ENCODE measurements around the gene TENM4.

TENM4 gene

DNA sequence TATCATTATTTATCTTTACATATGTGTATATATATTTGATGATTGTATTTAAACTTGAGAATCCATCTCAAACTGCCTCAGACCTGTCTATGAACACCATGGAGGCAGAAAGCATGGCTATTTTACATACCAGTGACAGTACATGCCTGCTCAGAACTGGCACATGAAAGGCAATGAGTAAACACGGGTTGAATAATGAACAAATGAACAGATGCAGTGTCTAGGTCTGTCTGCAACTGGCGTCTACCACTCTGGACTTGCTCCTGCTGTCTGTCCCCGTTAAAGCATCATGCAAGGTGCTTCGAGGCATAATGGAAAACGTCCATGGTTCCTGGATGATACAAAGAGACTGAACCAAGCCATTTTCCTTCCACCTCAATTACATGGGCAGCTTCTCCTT, 594.6 kb downstream of the TENM4 start:
- Histone ChIP-seq H3K4me1 (ENCODE audit: control insufficient read depth, insufficient read depth, low read length) (no peaks in the 10 kb centered on the region), H3K36me3 (ENCODE audit: control insufficient read depth, insufficient read depth, low read length) (no peaks in the 10 kb centered on the region), H3K9ac (ENCODE audit: low read length) (no peak overlapping the region), H3K9me3 (ENCODE audit: control insufficient read depth, low read length) (no peaks in the 10 kb centered on the region), H3K27me3 (ENCODE audit: control insufficient read depth, insufficient read depth, low read length) (no peaks in the 10 kb centered on the region), H3K4me3 (ENCODE audit: low read length) (no peak overlapping the region)

GRCh38 chr11:78845496-78845895, 595.3 kb downstream of the TENM4 start:
- H3K36me3 ChIP-seq (ENCODE audit: control insufficient read depth, insufficient read depth, low read length) = no peaks in the 10 kb centered on the region
- no peaks in the 10 kb centered on the region for H3K4me1 ChIP-seq (ENCODE audit: control insufficient read depth, insufficient read depth, low read length)
- no peak overlapping the region for H3K4me3 ChIP-seq (ENCODE audit: low read length)
- H3K9ac ChIP-seq (ENCODE audit: low read length) = no peak overlapping the region
- peaks cover 3% of the 10 kb centered on the region for H3K27me3 ChIP-seq (ENCODE audit: control insufficient read depth, insufficient read depth, low read length)
- no peaks in the 10 kb centered on the region for H3K9me3 ChIP-seq (ENCODE audit: control insufficient read depth, low read length)

- Histone ChIP-seq H3K9me3 (ENCODE audit: control insufficient read depth, low read length) (no peaks in the 10 kb centered on the region), H3K36me3 (ENCODE audit: control insufficient read depth, insufficient read depth, low read length) (no peaks in the 10 kb centered on the region), H3K4me3 (ENCODE audit: low read length) (no peak overlapping the region), H3K9ac (ENCODE audit: low read length) (no peak overlapping the region), H3K27me3 (ENCODE audit: control insufficient read depth, insufficient read depth, low read length) (peaks cover 4% of the 10 kb centered on the region), H3K4me1 (ENCODE audit: control insufficient read depth, insufficient read depth, low read length) (no peaks in the 10 kb centered on the region)
Observed at GRCh38 chr11:78841456-78842060, 599.3 kb downstream of the TENM4 start.

DNA sequence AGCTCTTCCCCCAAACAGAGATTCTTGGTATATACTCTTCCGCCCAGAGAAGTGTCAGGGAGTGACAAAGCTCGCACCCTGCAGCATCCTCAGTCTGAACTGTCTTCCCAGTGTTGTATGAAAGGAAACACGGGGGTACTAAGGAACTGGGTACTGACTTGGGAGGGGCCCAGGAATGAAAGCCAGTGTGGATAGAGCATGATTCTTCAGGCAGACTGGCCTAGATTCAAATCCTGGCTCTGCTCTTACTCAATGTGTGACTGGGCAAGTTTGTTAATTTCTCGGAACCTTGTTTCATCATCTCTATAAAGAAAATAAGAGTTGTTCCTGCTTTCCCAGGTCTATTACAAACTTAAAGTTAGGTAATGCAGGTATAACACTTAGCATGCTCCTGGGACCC, 600.2 kb downstream of the TENM4 start:
- no peaks in the 10 kb centered on the region for H3K9me3 ChIP-seq (ENCODE audit: control insufficient read depth, low read length)
- no peaks in the 10 kb centered on the region for H3K4me1 ChIP-seq (ENCODE audit: control insufficient read depth, insufficient read depth, low read length)
- no peaks in the 10 kb centered on the region for H3K36me3 ChIP-seq (ENCODE audit: control insufficient read depth, insufficient read depth, low read length)
- no peak overlapping the region for H3K9ac ChIP-seq (ENCODE audit: low read length)
- H3K27me3 ChIP-seq (ENCODE audit: control insufficient read depth, insufficient read depth, low read length) = peaks cover 4% of the 10 kb centered on the region
- no peak overlapping the region for H3K4me3 ChIP-seq (ENCODE audit: low read length)

DNA sequence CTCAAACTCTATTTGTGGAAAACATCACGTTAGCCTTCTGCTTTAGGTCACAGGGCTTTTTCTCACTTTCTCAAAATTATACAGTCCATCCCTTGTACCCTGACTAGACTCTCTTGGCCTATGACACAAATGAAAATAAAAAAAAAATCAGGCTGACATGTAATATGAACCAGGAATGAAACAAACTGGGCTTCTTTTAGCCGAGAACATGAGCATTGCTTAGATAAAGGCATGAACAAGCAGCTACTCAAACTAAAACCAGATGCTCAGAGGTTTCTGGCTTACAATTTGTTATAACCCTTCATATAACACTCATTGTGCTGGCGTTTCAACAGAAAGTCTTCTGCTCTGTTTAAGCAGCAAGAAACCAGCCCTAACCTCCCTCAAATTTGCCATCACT, 600.6 kb downstream of the TENM4 start:
- H3K27me3 ChIP-seq (ENCODE audit: control insufficient read depth, insufficient read depth, low read length) = peaks cover 4% of the 10 kb centered on the region
- H3K4me1 ChIP-seq (ENCODE audit: control insufficient read depth, insufficient read depth, low read length) = no peaks in the 10 kb centered on the region
- H3K4me3 ChIP-seq (ENCODE audit: low read length) = no peak overlapping the region
- no peaks in the 10 kb centered on the region for H3K36me3 ChIP-seq (ENCODE audit: control insufficient read depth, insufficient read depth, low read length)
- no peak overlapping the region for H3K9ac ChIP-seq (ENCODE audit: low read length)
- no peaks in the 10 kb centered on the region for H3K9me3 ChIP-seq (ENCODE audit: control insufficient read depth, low read length)

GRCh38 chr11:78838417-78838816, 602.4 kb downstream of the TENM4 start:
- no peaks in the 10 kb centered on the region for H3K36me3 ChIP-seq (ENCODE audit: control insufficient read depth, insufficient read depth, low read length)
- no peaks in the 10 kb centered on the region for H3K4me1 ChIP-seq (ENCODE audit: control insufficient read depth, insufficient read depth, low read length)
- H3K9me3 ChIP-seq (ENCODE audit: control insufficient read depth, low read length) = no peaks in the 10 kb centered on the region
- H3K27me3 ChIP-seq (ENCODE audit: control insufficient read depth, insufficient read depth, low read length) = peaks cover 4% of the 10 kb centered on the region
- H3K4me3 ChIP-seq (ENCODE audit: low read length) = no peak overlapping the region
- H3K9ac ChIP-seq (ENCODE audit: low read length) = no peak overlapping the region

- peaks cover 2% of the 10 kb centered on the region for H3K27me3 ChIP-seq (ENCODE audit: control insufficient read depth, insufficient read depth, low read length)
- no peak overlapping the region for H3K4me3 ChIP-seq (ENCODE audit: low read length)
- no peaks in the 10 kb centered on the region for H3K36me3 ChIP-seq (ENCODE audit: control insufficient read depth, insufficient read depth, low read length)
- no peaks in the 10 kb centered on the region for H3K4me1 ChIP-seq (ENCODE audit: control insufficient read depth, insufficient read depth, low read length)
- H3K9ac ChIP-seq (ENCODE audit: low read length) = no peak overlapping the region
- H3K9me3 ChIP-seq (ENCODE audit: control insufficient read depth, low read length) = no peaks in the 10 kb centered on the region
Observed at GRCh38 chr11:78835646-78836045, 605.2 kb downstream of the TENM4 start.

DNA sequence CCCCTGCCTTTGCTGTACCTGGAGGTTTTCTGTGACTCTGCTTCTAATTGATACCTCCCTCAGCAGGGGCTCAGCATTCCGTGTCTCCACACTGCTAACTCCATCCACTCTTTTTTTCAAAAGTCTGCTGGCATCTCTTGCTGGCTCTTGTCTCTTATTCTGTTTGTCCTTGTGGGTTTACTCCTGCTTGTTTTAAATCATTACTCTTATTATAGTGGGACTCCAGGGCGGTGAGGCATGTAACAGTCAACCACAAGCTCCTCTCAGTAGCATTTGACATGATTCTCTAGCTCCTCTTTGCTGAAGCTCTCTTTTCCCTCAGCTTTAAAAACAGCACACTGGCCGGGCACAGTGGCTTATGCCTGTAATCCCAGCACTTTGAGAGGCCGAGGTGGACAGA, 605.9 kb downstream of the TENM4 start:
- H3K36me3 ChIP-seq (ENCODE audit: control insufficient read depth, insufficient read depth, low read length) = no peaks in the 10 kb centered on the region
- H3K27me3 ChIP-seq (ENCODE audit: control insufficient read depth, insufficient read depth, low read length) = no peaks in the 10 kb centered on the region
- H3K9ac ChIP-seq (ENCODE audit: low read length) = no peak overlapping the region
- H3K4me3 ChIP-seq (ENCODE audit: low read length) = no peak overlapping the region
- H3K9me3 ChIP-seq (ENCODE audit: control insufficient read depth, low read length) = no peaks in the 10 kb centered on the region
- H3K4me1 ChIP-seq (ENCODE audit: control insufficient read depth, insufficient read depth, low read length) = no peaks in the 10 kb centered on the region

GRCh38 chr11:78833237-78833636, 607.6 kb downstream of the TENM4 start:
- H3K4me1 ChIP-seq (ENCODE audit: control insufficient read depth, insufficient read depth, low read length) = no peaks in the 10 kb centered on the region
- no peaks in the 10 kb centered on the region for H3K9me3 ChIP-seq (ENCODE audit: control insufficient read depth, low read length)
- H3K36me3 ChIP-seq (ENCODE audit: control insufficient read depth, insufficient read depth, low read length) = no peaks in the 10 kb centered on the region
- no peak overlapping the region for H3K9ac ChIP-seq (ENCODE audit: low read length)
- no peak overlapping the region for H3K4me3 ChIP-seq (ENCODE audit: low read length)
- no peaks in the 10 kb centered on the region for H3K27me3 ChIP-seq (ENCODE audit: control insufficient read depth, insufficient read depth, low read length)

DNA sequence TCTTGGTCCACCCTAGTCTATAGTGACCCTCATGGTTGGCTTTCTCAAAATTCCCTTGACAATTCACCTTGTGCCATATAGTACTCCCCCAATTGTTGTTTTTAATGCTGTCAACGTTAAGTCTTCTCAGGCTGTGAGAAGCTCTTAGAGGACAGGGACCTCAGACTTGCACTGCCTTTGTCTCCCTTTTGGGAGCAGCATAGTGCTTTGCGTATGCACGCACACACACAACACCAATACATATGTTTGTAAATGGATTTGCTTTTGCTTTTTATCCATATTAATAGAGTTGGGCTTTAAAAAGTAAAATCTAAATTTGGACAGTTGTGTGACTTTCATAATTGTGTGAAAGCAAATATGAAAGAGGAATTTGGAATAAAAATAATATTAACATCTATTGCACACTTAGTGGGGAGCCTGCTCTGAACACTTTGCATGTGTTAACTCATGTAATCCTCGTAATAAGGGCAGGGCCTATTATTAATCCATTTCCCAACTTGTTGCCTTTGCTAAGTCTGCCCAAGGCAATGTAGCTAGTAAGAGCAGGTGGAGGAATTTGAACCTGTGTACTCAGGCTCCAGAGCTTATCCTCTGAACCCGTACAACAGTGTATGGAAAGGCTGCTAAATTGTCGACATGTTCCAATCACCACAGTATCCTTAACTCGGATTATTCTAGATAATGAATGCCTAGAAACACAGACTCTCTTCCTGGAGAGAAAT, 608.4 kb downstream of the TENM4 start:
- Histone ChIP-seq H3K4me1 (ENCODE audit: control insufficient read depth, insufficient read depth, low read length) (no peaks in the 10 kb centered on the region), H3K9ac (ENCODE audit: low read length) (no peak overlapping the region), H3K9me3 (ENCODE audit: control insufficient read depth, low read length) (no peaks in the 10 kb centered on the region), H3K36me3 (ENCODE audit: control insufficient read depth, insufficient read depth, low read length) (no peaks in the 10 kb centered on the region), H3K4me3 (ENCODE audit: low read length) (no peak overlapping the region), H3K27me3 (ENCODE audit: control insufficient read depth, insufficient read depth, low read length) (no peaks in the 10 kb centered on the region)

- Histone ChIP-seq H3K9me3 (ENCODE audit: control insufficient read depth, low read length) (no peaks in the 10 kb centered on the region), H3K36me3 (ENCODE audit: control insufficient read depth, insufficient read depth, low read length) (no peaks in the 10 kb centered on the region), H3K27me3 (ENCODE audit: control insufficient read depth, insufficient read depth, low read length) (no peaks in the 10 kb centered on the region), H3K9ac (ENCODE audit: low read length) (no peak overlapping the region), H3K4me1 (ENCODE audit: control insufficient read depth, insufficient read depth, low read length) (no peaks in the 10 kb centered on the region), H3K4me3 (ENCODE audit: low read length) (no peak overlapping the region)
Observed at GRCh38 chr11:78831571-78831970, 609.3 kb downstream of the TENM4 start.

DNA sequence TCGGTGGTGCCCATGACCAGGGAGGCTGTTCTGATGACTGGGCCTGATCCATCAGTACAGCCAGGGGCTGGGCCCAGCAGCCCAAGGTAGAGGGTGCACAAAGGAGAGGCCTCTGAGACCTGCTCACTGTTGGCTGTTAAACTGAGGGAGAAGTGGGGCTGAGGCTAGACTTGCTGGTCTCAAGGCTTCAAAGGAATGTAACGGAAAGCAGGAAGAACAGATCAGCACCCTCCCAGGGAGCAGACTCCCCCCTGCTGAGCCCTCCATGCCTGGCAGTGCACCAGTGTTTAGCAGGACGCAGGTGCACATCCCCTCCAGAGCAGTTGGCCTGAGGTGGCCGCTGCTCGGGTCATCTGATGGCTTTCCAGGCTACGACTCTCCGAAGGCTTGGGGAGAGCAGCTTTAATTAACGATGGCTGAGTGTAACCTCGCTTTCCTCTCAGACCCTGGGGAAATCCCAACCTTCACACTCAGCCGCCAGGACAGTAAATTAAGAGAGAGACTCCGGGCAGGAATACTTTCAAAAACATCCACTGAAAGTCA, 610.5 kb downstream of the TENM4 start:
- no peak overlapping the region for H3K9ac ChIP-seq (ENCODE audit: low read length)
- no peaks in the 10 kb centered on the region for H3K4me1 ChIP-seq (ENCODE audit: control insufficient read depth, insufficient read depth, low read length)
- H3K9me3 ChIP-seq (ENCODE audit: control insufficient read depth, low read length) = no peaks in the 10 kb centered on the region
- no peak overlapping the region for H3K4me3 ChIP-seq (ENCODE audit: low read length)
- H3K36me3 ChIP-seq (ENCODE audit: control insufficient read depth, insufficient read depth, low read length) = no peaks in the 10 kb centered on the region
- no peaks in the 10 kb centered on the region for H3K27me3 ChIP-seq (ENCODE audit: control insufficient read depth, insufficient read depth, low read length)

Measured in mucosa of stomach (tissue), 1 donor.